Muscle of leg (tissue), 11 donors: ENCODE results near the gene IRX3. TPM values are rescaled to one million over a fixed set of nuclear protein-coding genes. Genes with fewer than 3 reads are reported as not detected.
A peak's percentile ranks its signal among the peaks of the same experiment; 100 is the strongest.
"Not testable (repeated sequence)": the region's sequence is repeated elsewhere in the genome, so short reads cannot be mapped to it uniquely, and the experiment has no call there.

ENCODE experiments used
- DNase-seq: peaks from one replicate; pipeline ENCODE4 v3.0.0; 2013
- H3K27ac ChIP-seq: one replicate; pipeline ENCODE4 v1.5.1; 2013; ENCODE audit warnings: mild to moderate bottlenecking, low read length, control low read depth
- H3K27me3 ChIP-seq: one replicate; pipeline ENCODE4 v1.6.1; 2013; ENCODE audit warnings: low read length; ENCODE audit not compliant: control insufficient read depth, insufficient read depth
- H3K36me3 ChIP-seq: one replicate; pipeline ENCODE4 v1.6.1; 2013; ENCODE audit warnings: low read length; ENCODE audit not compliant: control insufficient read depth, insufficient read depth
- H3K4me1 ChIP-seq: one replicate; pipeline ENCODE4 v1.6.1; 2013; ENCODE audit warnings: low read length; ENCODE audit not compliant: control insufficient read depth, insufficient read depth
- H3K4me3 ChIP-seq: one replicate; pipeline ENCODE4 v1.5.1; 2013; ENCODE audit warnings: low read length, control low read depth
- H3K9me3 ChIP-seq: replicated peaks from 2 replicates; pipeline ENCODE4 v1.6.1; 2013; ENCODE audit warnings: low read depth, low read length; ENCODE audit not compliant: control insufficient read depth
- WGBS: methylation state at CpG from one replicate; pipeline ENCODE4 v1.1.5; 2013; ENCODE audit warnings: missing lambda C conversion rate; ENCODE audit not compliant: insufficient coverage; 5-methylcytosine and 5-hydroxymethylcytosine counted together
- polyA plus RNA-seq, 8 donors: library from polyadenylated mRNA; unstranded; fragments of 120-200 nt; gene quantifications; one replicate each; pipeline versions ENCODE4 v1.2.1 to v1.2.3, GENCODE V29; 2013; ENCODE audit warnings: inconsistent platforms in 1 of 8, low replicate concordance in 1 of 8; ENCODE audit not compliant: insufficient read length in 8 of 8, insufficient read depth in 1 of 8
- total RNA-seq: library from RNA; stranded (reverse); fragments of 120-200 nt; gene quantifications from one replicate; pipeline ENCODE4 v1.2.4, GENCODE V29; 2013

IRX3 gene
- total and polyA plus RNA-seq, 9 donors: 4.8 to 15.9 (median 8.1) TPM

- Histone ChIP-seq H3K27ac (no peak overlapping the region), H3K36me3 (no peaks in the 10 kb centered on the region), H3K4me1 (peaks cover 3% of the 10 kb centered on the region), H3K4me3 (no peak overlapping the region), H3K9me3 (no peaks in the 10 kb centered on the region), H3K27me3 (peaks cover 5% of the 10 kb centered on the region)
- 68% methylated on average over 4 of the region's 7 CpGs for WGBS
- DNase-seq: no peak
Observed at GRCh38 chr16:54248863-54249710, 37.5 kb downstream of the IRX3 start.

- not testable (repeated sequence) for H3K27me3 ChIP-seq, DNase-seq, H3K36me3 ChIP-seq, H3K4me3 ChIP-seq, H3K27ac ChIP-seq, H3K4me1 ChIP-seq, H3K9me3 ChIP-seq
- no CpG with 5 or more reads among the region's 2 CpGs for whole genome bisulfite sequencing
Observed at GRCh38 chr16:54247705-54248104, 38.9 kb downstream of the IRX3 start.

- DNase-seq: no peak
- Histone ChIP-seq H3K9me3 (peaks cover 2% of the 10 kb centered on the region), H3K4me1 (peaks cover 3% of the 10 kb centered on the region), H3K27me3 (peaks cover 9% of the 10 kb centered on the region), H3K27ac (no peak overlapping the region), H3K4me3 (no peak overlapping the region), H3K36me3 (no peaks in the 10 kb centered on the region)
- WGBS: no CpG with 5 or more reads among the region's 4 CpGs
Observed at GRCh38 chr16:54246454-54246821, 40.1 kb downstream of the IRX3 start.

GRCh38 chr16:54245788-54246453 lies 40.7 kb downstream of the IRX3 start:
- Histone ChIP-seq H3K36me3 (no peaks in the 10 kb centered on the region), H3K27ac (no peak overlapping the region), H3K27me3 (peaks cover 9% of the 10 kb centered on the region), H3K4me3 (no peak overlapping the region), H3K9me3 (peaks cover 2% of the 10 kb centered on the region), H3K4me1 (peaks cover 5% of the 10 kb centered on the region)
- 86% methylated on average over 1 of the region's 4 CpGs for WGBS
- no peak for DNase-seq

- H3K36me3 ChIP-seq: no peaks in the 10 kb centered on the region
- 53% methylated on average over 5 of the region's 11 CpGs for WGBS
- no peak overlapping the region for H3K27ac ChIP-seq
- H3K9me3 ChIP-seq: peaks cover 2% of the 10 kb centered on the region
- no peak for DNase-seq
- H3K4me3 ChIP-seq: no peak overlapping the region
- peaks cover 8% of the 10 kb centered on the region for H3K27me3 ChIP-seq
- peaks cover 12% of the 10 kb centered on the region for H3K4me1 ChIP-seq
Observed at GRCh38 chr16:54244061-54244886, 42.3 kb downstream of the IRX3 start.

- H3K9me3 ChIP-seq: peaks cover 2% of the 10 kb centered on the region
- H3K4me1 ChIP-seq: peaks cover 12% of the 10 kb centered on the region
- no peaks in the 10 kb centered on the region for H3K36me3 ChIP-seq
- H3K4me3 ChIP-seq: no peak overlapping the region
- WGBS: no CpG with 5 or more reads among the region's 6 CpGs
- peaks cover 8% of the 10 kb centered on the region for H3K27me3 ChIP-seq
- DNase-seq: no peak
- H3K27ac ChIP-seq: no peak overlapping the region
Observed at GRCh38 chr16:54243202-54243601, 43.4 kb downstream of the IRX3 start.

GRCh38 chr16:54242199-54242598 lies 44.4 kb downstream of the IRX3 start:
- peaks cover 12% of the 10 kb centered on the region for H3K4me1 ChIP-seq
- WGBS: 94% methylated on average over 3 of the region's 4 CpGs
- no peak for DNase-seq

GRCh38 chr16:54241525-54241924 lies 45.1 kb downstream of the IRX3 start:
- H3K9me3 ChIP-seq: peaks cover 6% of the 10 kb centered on the region
- H3K27ac ChIP-seq: no peak overlapping the region
- no peak overlapping the region for H3K4me3 ChIP-seq
- no peak for DNase-seq
- peaks cover 8% of the 10 kb centered on the region for H3K27me3 ChIP-seq
- WGBS: no CpG with 5 or more reads among the region's 6 CpGs
- H3K36me3 ChIP-seq: no peaks in the 10 kb centered on the region
- H3K4me1 ChIP-seq: peaks cover 12% of the 10 kb centered on the region

More at GRCh38 chr16:54242199-54242598, 44.4 kb downstream of the IRX3 start:
- H3K9me3 ChIP-seq: peaks cover 2% of the 10 kb centered on the region
- no peak overlapping the region for H3K4me3 ChIP-seq
- H3K27me3 ChIP-seq: peaks cover 8% of the 10 kb centered on the region
- H3K27ac ChIP-seq: no peak overlapping the region
- no peaks in the 10 kb centered on the region for H3K36me3 ChIP-seq

GRCh38 chr16:54240271-54241129 lies 46.1 kb downstream of the IRX3 start:
- Histone ChIP-seq H3K9me3 (peaks cover 8% of the 10 kb centered on the region), H3K36me3 (no peaks in the 10 kb centered on the region), H3K4me1 (peaks cover 12% of the 10 kb centered on the region), H3K4me3 (no peak overlapping the region), H3K27me3 (peaks cover 8% of the 10 kb centered on the region), H3K27ac (peak overlapping the region; percentile 52)
- WGBS: 33% methylated on average over 2 of the region's 9 CpGs
- DNase-seq: peak; percentile 91
